Panc1 (cell line): ENCODE data around the gene PIAS1.

Experiments
- CTCF ChIP-seq: fragments of 450-650 bp; IDR thresholded peaks from 2 replicates; pipeline ENCODE4 v1.5.1; 2017; ENCODE audit warnings: mild to moderate bottlenecking
- POLR2AphosphoS5 ChIP-seq: IDR thresholded peaks from 2 replicates; pipeline ENCODE4 v1.6.1; 2012; ENCODE audit warnings: mild to moderate bottlenecking, low read depth, low read length, moderate library complexity
- REST ChIP-seq, 2 experiments: IDR thresholded peaks; 2 replicates each; pipeline ENCODE4 v1.6.1; 2011 to 2012; ENCODE audit warnings: low read depth in 2 of 2, control low read depth in 1 of 2, low read length in 1 of 2, mild to moderate bottlenecking in 1 of 2, moderate library complexity in 1 of 2; ENCODE audit not compliant: insufficient read depth in 1 of 2

DNA sequence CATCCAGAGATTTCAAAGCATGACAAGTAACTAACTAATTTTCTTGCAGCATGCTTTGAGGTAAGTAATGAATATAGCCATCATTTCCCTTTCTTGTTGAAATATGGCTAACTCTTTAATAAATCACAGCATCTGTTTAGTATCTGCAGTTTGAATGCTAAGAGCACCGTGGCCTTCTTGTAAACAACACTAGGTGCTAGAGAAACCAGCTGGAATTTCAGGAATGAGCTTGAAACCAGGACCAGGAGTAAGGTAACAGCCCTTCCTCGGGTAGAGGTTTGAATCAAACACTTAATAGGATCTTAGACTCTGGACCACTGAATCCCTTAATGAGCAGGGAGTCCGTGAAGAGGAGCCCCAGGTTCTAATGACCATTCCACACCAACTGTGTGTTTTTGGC, 137.4 kb downstream of the PIAS1 start:
- no peak for TF ChIP-seq CTCF
- no peak for TF ChIP-seq POLR2AphosphoS5
- no peak for TF ChIP-seq REST (IDR thresholded peaks at IDR 0.05; ENCODE audit: insufficient read depth in 1 of 2, low read depth in 2 of 2, low read length in 1 of 2)
